Ramos (cell line): ENCODE data around the gene ATP6V0A1.

ENCODE experiments used
- in situ Hi-C: fragments of 300-500 bp; cut with MboI; formaldehyde crosslinking; loops from one replicate; pipeline ENCODE4 v1.14.3; 2022; ENCODE audit warnings: low sequenced_read_pairs; ENCODE audit not compliant: unreplicated experiment

Gene ATP6V0A1

GRCh38 chr17:42514867-42515266, 56.2 kb downstream of the ATP6V0A1 start:
- in situ Hi-C loops: no loop called here

GRCh38 chr17:42517516-42517915, 58.8 kb downstream of the ATP6V0A1 start:
- in situ Hi-C loops: no loop called here

- in situ Hi-C loops: no loop called here
These were observed 59.5 kb downstream of the ATP6V0A1 start for GRCh38 chr17:42518046-42518754.

- in situ Hi-C loops: no loop called here
These were observed 60.3 kb downstream of the ATP6V0A1 start for GRCh38 chr17:42518755-42519545.

GRCh38 chr17:42519546-42520491, 61.1 kb downstream of the ATP6V0A1 start:
- in situ Hi-C loops: loop anchor here (5.0 to 10.0 kb wide), 3 partner anchors 93 to 495 kb away; partner anchors contain the start of gene NKIRAS2

GRCh38 chr17:42520540-42520951, 61.9 kb downstream of the ATP6V0A1 start:
- in situ Hi-C loops: loop anchor here (5.0 to 10.0 kb wide), 3 partner anchors 93 to 496 kb away; partner anchors contain the start of gene NKIRAS2

GRCh38 chr17:42521036-42521435, 62.4 kb downstream of the ATP6V0A1 start:
- in situ Hi-C loops: loop anchor here (5.0 to 10.0 kb wide), 3 partner anchors 94 to 496 kb away; partner anchors contain the start of gene NKIRAS2

- in situ Hi-C loops: loop anchor here (5.0 to 10.0 kb wide), 3 partner anchors 94 to 497 kb away; partner anchors contain the start of gene NKIRAS2
These were observed 63.1 kb downstream of the ATP6V0A1 start for GRCh38 chr17:42521666-42522262.

- in situ Hi-C loops: loop anchor here (5.0 to 10.0 kb wide), 3 partner anchors 95 to 498 kb away; partner anchors contain the start of gene NKIRAS2
These were observed 63.6 kb downstream of the ATP6V0A1 start for GRCh38 chr17:42522263-42522790.

- in situ Hi-C loops: loop anchor here (5.0 to 10.0 kb wide), 3 partner anchors 96 to 498 kb away; partner anchors contain the start of gene NKIRAS2
These were observed 64.2 kb downstream of the ATP6V0A1 start for GRCh38 chr17:42522798-42523278.

- in situ Hi-C loops: loop anchor here (10.0 kb wide), 1 partner anchor 500 kb away; the partner anchor contains the start of gene NKIRAS2
These were observed 66.5 kb downstream of the ATP6V0A1 start for GRCh38 chr17:42525221-42525620.

- in situ Hi-C loops: loop anchor here (10.0 kb wide), 1 partner anchor 501 kb away; the partner anchor contains the start of gene NKIRAS2
These were observed 67.4 kb downstream of the ATP6V0A1 start for GRCh38 chr17:42526031-42526444.

GRCh38 chr17:42527932-42528331, 69.3 kb downstream of the ATP6V0A1 start:
- in situ Hi-C loops: loop anchor here (10.0 kb wide), 1 partner anchor 503 kb away; the partner anchor contains the start of gene NKIRAS2

- in situ Hi-C loops: loop anchor here (10.0 kb wide), 1 partner anchor 504 kb away; the partner anchor contains the start of gene NKIRAS2
These were observed 70.4 kb downstream of the ATP6V0A1 start for GRCh38 chr17:42529061-42529460.

GRCh38 chr17:42530952-42531454, 72.3 kb downstream of the ATP6V0A1 start:
- in situ Hi-C loops: no loop called here

GRCh38 chr17:42531455-42532354, 73.0 kb downstream of the ATP6V0A1 start:
- in situ Hi-C loops: no loop called here
